A673 (cell line): ENCODE measurements around the gene SRRM2. TPM values are rescaled to one million over a fixed set of nuclear protein-coding genes. Genes with fewer than 3 reads are reported as not detected.
A peak's percentile ranks its signal among the peaks of the same experiment; 100 is the strongest.

ENCODE experiments used
- BruUV-seq: library from RNA; stranded (reverse); fragments of 400-500 nt; replicated peaks from 2 replicates; lab custom pipeline; 2021; lab: Mats Ljungman, UMichigan
- CTCF ChIA-PET: fragments of 300-600 bp; sonication (Branson Sonifier 250); formaldehyde crosslinking; loops from one replicate; lab custom pipeline; 2022; ENCODE audit warnings: antibody characterized with exemption; lab: Charles Lee
- POLR2A ChIA-PET: fragments of 300-600 bp; sonication (Branson Sonifier 250); formaldehyde crosslinking; loops from one replicate; lab custom pipeline; 2022; ENCODE audit warnings: antibody characterized with exemption; ENCODE audit not compliant: low non-redundant PET; lab: Charles Lee
- DNase-seq: peaks from one replicate; pipeline ENCODE4 v3.0.0-alpha.2; 2015; ENCODE audit warnings: low spot score
- H3K27ac ChIP-seq: fragments of 200-600 bp; sonication (generic); 2 replicates; pipeline ENCODE4 v1.5.1; 2016; ENCODE audit warnings: mixed run types, low read depth, mild to moderate bottlenecking, mixed read lengths, antibody characterized with exemption, low read length; ENCODE audit not compliant: poor library complexity, severe bottlenecking
- H3K27me3 ChIP-seq: fragments of 200-600 bp; sonication (generic); replicated peaks from 2 replicates; pipeline ENCODE4 v1.6.1; 2017; ENCODE audit warnings: mixed run types, low read depth, mild to moderate bottlenecking, mixed read lengths, antibody characterized with exemption, low read length; ENCODE audit not compliant: insufficient read depth, poor library complexity
- H3K36me3 ChIP-seq: fragments of 200-600 bp; sonication (generic); 2 replicates; pipeline ENCODE4 v1.6.1; 2016; ENCODE audit warnings: mixed run types, mild to moderate bottlenecking, mixed read lengths, antibody characterized with exemption, low read length; ENCODE audit not compliant: insufficient read depth, poor library complexity, severe bottlenecking
- H3K4me1 ChIP-seq: fragments of 200-600 bp; sonication (generic); 2 replicates; pipeline ENCODE4 v1.6.1; 2017; ENCODE audit warnings: mixed run types, mild to moderate bottlenecking, mixed read lengths, antibody characterized with exemption, low read length; ENCODE audit not compliant: insufficient read depth, poor library complexity, severe bottlenecking
- H3K4me3 ChIP-seq: fragments of 200-600 bp; sonication (generic); 2 replicates; pipeline ENCODE4 v1.5.1; 2016; ENCODE audit warnings: low read depth, mixed run types, mild to moderate bottlenecking, mixed read lengths, low read length; ENCODE audit not compliant: poor library complexity, severe bottlenecking
- H3K9me3 ChIP-seq: fragments of 200-600 bp; sonication (generic); 2 replicates; pipeline ENCODE4 v1.6.1; 2016; ENCODE audit warnings: mixed run types, low read depth, mild to moderate bottlenecking, mixed read lengths, antibody characterized with exemption, low read length; ENCODE audit not compliant: poor library complexity, severe bottlenecking
- EZH2 ChIP-seq: fragments of 200-600 bp; sonication (generic); IDR thresholded peaks from 2 replicates; pipeline ENCODE4 v1.6.1; 2017; ENCODE audit warnings: borderline replicate concordance, low read depth, mild to moderate bottlenecking, mixed read lengths, antibody characterized with exemption, low read length; ENCODE audit not compliant: poor library complexity, severe bottlenecking
- intact Hi-C: fragments of 100-400 bp; cut with micrococcal nuclease; formaldehyde crosslinking; loops from one replicate; pipeline ENCODE4 v1.10.0; 2022; ENCODE audit not compliant: unreplicated experiment
- total RNA-seq: library from RNA; stranded (reverse); gene quantifications from 2 replicates; pipeline ENCODE4 v1.2.3, GENCODE V29; 2021
- TF ChIP-seq, protein P1 (sequence below): fragments of 300-800, 200-600 bp; sonication (generic); conservative IDR thresholded peaks from 2 replicates; pipeline ENCODE4 v1.5.1; 2017; ENCODE audit warnings: low read depth, mild to moderate bottlenecking, antibody characterized with exemption, low read length, moderate library complexity, mixed read lengths

Gene SRRM2
- total RNA-seq, 1 experiment from 2014 or later: 642 TPM

DNA sequence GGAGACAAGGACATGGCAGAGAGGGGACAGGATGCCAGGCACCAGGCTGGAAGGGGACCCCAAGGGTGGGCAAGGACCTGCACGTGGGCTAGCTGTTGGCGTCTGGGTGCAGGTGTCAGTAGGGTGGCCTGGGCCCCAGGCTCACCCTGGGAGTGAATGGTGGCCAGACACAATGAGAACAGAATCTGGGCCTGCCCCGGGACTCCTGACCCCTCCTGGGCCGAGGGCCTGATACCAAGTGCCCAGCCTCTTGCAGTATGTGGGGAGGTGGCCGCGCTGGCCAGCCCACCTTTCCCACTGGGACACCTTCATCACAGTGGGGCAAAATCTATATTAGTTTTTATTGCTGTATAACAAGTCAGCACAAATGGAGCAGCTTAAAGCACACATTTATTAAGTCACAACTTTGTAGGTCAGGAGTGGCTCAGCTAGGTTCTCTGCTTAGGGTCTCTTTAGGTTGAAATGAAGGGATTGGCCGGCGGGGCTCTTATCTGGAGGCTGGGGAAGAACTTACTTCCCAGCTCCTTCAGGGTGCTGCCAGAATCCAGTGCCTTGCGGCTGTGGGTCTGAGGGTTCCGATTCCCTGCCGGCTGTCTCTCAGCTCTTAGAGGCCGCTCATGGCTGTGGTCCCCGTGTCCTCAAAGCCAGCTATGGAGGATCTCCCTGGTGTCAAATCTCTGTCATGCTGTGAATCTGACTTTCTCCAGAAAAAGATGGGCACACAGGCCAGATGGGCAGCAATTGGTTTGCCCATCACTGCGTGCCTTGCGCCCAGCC lies 31.3 kb downstream of the SRRM2 start:
- Histone ChIP-seq H3K27ac (no peak overlapping the region), H3K4me3 (no peak overlapping the region), H3K4me1 (no peaks in the 10 kb centered on the region), H3K27me3 (peaks cover 33% of the 10 kb centered on the region), H3K36me3 (no peaks in the 10 kb centered on the region), H3K9me3 (no peaks in the 10 kb centered on the region)
- intact Hi-C loops: no loop called here
- no peak for DNase-seq
- no TSS peak for BruUV-seq
- POLR2A ChIA-PET: no interaction called here
- CTCF ChIA-PET: no interaction called here
- TF ChIP-seq, protein P1, sequence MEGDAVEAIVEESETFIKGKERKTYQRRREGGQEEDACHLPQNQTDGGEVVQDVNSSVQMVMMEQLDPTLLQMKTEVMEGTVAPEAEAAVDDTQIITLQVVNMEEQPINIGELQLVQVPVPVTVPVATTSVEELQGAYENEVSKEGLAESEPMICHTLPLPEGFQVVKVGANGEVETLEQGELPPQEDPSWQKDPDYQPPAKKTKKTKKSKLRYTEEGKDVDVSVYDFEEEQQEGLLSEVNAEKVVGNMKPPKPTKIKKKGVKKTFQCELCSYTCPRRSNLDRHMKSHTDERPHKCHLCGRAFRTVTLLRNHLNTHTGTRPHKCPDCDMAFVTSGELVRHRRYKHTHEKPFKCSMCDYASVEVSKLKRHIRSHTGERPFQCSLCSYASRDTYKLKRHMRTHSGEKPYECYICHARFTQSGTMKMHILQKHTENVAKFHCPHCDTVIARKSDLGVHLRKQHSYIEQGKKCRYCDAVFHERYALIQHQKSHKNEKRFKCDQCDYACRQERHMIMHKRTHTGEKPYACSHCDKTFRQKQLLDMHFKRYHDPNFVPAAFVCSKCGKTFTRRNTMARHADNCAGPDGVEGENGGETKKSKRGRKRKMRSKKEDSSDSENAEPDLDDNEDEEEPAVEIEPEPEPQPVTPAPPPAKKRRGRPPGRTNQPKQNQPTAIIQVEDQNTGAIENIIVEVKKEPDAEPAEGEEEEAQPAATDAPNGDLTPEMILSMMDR: no peak
- TF ChIP-seq EZH2: no peak

DNA sequence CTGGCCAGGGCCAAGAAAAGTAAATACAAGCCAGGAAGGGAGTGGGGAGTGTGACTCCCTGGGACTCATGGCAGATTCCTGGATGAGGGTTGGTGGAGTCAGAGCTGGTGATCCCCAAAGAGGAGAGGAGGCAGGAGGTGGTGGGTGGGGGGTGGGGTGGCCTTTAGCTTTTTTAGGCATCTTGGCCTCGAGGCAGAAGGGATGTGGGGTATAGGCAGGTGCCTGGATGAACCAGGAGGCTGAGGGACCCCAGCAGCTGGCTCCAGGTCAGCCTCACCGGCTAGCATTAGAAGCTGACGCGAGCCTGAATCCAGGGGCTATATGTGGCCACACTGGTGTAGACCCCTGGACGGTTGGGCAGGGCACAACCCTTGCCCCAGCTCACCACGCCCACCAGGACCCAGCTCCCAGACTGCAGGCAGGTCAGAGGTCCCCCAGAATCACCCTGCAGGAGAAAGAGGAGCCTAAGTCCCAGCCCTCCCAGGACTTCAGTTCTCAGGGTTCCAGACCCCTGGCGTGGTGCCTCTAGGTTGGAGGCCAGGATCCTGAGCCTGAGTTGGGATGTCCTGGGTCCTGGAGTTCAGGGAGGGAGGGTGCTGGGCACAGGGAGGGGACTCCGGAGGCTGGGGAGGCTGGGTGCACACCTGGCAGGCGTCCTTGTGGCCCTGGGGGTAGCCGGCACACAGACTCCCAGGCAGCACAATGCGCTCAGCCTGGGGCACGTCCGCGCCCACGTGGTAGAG lies 32.1 kb downstream of the SRRM2 start:
- POLR2A ChIA-PET: no interaction called here
- no peak for DNase-seq
- H3K4me1 ChIP-seq: no peaks in the 10 kb centered on the region
- no peak for TF ChIP-seq EZH2
- TF ChIP-seq, protein P1: no peak
- intact Hi-C loops: no loop called here
- no peaks in the 10 kb centered on the region for H3K36me3 ChIP-seq
- no peak overlapping the region for H3K27ac ChIP-seq
- no TSS peak for BruUV-seq
- H3K9me3 ChIP-seq: no peaks in the 10 kb centered on the region
- CTCF ChIA-PET: no interaction called here
- no peak overlapping the region for H3K4me3 ChIP-seq
- peaks cover 39% of the 10 kb centered on the region for H3K27me3 ChIP-seq

DNA sequence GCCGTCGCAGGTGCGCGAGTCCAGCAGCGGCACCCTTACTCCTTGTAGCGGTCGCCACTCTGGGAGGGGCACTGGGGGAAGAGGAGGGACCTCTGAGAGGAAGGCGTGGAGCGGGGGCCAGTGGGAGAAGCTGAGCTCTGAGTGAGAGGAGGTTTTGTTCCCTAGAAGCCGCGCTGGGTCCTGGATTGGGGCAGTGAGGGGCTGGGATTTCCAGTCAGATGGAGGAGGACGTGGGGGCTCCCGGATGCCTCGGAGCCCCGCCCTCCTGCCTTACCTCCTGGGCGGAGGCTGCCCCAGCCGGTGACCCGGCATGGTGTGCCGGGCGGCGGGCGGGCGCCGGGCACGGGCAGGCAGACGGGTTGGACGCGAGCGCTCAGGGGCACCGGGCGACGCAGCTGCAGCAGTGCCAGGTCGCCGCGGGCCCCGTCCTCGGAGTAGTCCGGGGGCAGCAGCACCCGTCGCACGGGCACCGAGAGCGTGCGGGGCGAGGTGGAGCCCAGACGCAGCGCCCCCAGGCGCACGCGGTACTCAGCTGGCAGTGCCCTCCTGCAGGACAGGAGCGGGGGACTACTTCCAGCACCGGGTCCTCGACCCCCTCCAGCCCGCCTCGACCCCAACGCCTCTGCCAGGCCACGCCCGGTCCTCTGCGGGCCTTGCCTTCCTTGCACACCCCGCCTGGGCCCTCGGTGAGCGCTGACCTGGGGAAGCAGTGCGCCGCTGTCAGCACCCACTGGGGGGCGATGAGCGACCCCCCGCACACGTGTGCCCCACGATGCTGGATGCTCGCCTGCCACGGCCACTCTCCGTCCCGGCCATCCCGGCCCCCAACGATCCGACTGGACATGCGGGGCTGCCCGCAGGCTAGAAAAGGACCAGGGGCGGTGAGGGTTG lies 32.9 kb downstream of the SRRM2 start:
- Histone ChIP-seq H3K9me3 (no peaks in the 10 kb centered on the region), H3K4me1 (no peaks in the 10 kb centered on the region), H3K4me3 (no peak overlapping the region), H3K36me3 (no peaks in the 10 kb centered on the region), H3K27ac (no peak overlapping the region), H3K27me3 (peaks cover 47% of the 10 kb centered on the region)
- DNase-seq: no peak
- POLR2A ChIA-PET: no interaction called here
- peak; percentile 51 for TF ChIP-seq EZH2
- TF ChIP-seq, protein P1: peak; percentile 46
- BruUV-seq: no TSS peak
- CTCF ChIA-PET: no interaction called here
- intact Hi-C loops: no loop called here
